SHP77 (cell line): ENCODE results near the gene NDUFB6.
"Not testable (repeated sequence)": the region's sequence is repeated elsewhere in the genome, so short reads cannot be mapped to it uniquely, and the experiment has no call there.

ENCODE experiments used
- DNase-seq, 2 experiments: peaks; one replicate each; lab custom pipeline; 2025; lab: John Stamatoyannopoulos, UW

The NDUFB6 gene

DNA sequence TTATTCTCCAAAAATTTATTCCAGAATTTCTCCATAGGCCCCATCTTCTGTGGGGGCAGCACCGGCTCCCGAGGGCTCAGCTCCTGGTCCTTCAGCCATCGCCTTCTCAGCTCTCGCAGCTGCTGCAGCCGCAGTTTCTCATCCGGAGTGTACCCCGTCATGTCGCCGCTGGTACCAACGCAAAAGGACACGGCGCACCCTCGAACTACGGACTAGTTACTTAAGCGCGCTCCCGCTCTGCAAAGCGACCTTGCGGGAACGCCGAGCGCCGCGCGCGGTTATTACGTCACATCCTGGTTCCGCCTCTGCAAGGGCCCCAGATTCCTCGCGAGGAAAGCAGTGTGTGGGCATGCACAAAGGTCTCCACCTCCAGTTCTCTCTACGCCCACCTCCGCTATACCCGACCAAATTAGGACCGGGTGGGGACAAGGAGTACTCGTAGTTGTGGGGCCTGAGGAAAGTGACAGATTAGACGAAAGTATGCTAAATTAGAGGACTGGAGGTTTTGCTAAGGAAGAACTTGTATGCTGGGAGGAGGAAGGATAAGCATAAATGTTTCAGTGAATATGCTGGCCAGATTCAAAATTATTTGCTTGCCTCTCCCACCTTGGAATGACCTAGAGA is at the start of gene NDUFB6:
TSS of gene NDUFB6 (minus strand) at position 260 of the 624 bp plus-strand sequence. CDS start at position 161, 99 bp downstream.
- peak; percentile 75 to 85 for DNase-seq

DNA sequence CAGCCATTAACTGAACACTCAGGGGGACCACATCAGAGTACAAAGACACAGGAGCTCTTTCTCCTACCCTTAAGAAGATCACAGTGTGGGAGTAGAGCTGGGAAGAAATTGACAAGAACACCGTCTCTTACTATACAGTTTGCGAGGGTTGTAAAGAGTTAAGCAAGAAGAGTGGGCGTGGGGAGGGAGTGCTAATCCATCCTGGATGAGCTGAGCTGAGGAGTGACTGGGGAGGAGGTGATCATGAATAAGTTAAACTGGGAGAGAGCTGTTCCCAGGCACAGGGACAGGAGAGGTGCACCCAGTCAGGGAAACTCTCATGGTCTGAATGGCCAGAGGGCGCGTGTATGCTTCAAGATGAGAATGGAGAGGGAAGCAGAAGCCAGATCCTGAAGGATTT is 45.3 kb upstream of the NDUFB6 start:
- DNase-seq, result no peak

- no peak for DNase-seq
These were observed 33.9 kb upstream of the NDUFB6 start for GRCh38 chr9:32606811-32607210.

DNA sequence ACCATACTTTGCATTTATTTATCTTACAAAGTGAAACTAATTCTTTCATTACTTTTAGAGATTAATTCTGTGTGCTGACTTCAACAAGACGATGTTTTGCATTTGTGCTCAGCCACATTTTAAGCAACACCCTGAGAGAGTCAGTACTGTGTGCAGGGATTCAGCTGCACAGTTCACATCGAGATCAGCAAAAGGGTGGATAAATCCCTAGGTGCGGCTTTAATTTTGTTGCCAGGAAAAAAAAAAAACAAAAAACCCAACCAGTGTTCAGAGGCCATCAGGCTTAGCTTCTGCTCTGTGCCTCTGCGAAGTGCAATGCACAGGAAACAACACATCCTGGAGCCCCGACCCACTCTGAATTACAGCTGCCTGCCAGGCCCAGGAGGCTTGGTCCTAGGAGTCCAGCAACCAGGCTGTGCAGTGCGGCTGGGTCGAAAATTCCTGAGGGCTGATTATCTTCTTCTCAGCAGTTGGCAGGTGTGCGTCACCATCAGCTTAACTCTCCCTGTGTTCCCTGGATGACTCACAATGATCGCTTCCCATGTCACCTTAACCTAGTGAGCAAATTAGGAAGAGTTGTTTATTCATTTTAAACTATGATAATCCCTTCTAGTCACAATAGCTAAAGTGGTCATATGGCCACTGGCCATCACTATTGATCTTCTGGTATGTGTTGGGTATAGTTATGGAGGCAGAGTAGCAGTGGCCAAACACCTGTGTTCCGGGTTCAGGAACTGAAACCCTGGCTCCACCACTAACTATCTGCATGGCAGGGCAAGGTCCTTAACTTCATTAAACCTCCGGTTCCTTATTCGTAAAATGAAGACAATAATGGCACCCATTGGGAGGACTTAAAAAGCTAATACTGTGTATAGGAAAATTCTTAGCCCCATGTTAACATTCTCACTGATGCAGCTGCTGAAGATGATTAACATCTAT is 31.2 kb upstream of the NDUFB6 start:
- no peak for DNase-seq

GRCh38 chr9:32599021-32599420 is 26.1 kb upstream of the NDUFB6 start:
- DNase-seq, result not testable (repeated sequence)

DNA sequence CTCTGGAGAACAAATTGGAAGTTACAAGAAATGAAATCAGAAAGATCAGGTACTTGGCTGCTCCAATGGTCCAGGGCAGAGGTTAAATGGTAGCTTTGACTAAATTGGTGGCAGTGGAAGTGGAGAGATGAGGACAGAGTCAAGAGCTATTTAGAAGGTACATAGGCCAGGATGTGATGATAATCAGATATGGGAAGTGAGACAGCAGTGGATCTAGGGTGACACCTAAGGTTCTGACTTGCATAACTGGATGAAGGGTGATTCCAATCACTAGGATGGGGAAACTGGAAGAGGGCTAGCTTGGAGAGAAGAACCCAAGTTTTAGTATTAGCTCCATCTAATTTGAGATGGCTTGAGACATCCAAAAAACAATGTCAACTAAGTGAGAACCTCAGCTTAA is 24.0 kb upstream of the NDUFB6 start:
- no peak for DNase-seq

DNA sequence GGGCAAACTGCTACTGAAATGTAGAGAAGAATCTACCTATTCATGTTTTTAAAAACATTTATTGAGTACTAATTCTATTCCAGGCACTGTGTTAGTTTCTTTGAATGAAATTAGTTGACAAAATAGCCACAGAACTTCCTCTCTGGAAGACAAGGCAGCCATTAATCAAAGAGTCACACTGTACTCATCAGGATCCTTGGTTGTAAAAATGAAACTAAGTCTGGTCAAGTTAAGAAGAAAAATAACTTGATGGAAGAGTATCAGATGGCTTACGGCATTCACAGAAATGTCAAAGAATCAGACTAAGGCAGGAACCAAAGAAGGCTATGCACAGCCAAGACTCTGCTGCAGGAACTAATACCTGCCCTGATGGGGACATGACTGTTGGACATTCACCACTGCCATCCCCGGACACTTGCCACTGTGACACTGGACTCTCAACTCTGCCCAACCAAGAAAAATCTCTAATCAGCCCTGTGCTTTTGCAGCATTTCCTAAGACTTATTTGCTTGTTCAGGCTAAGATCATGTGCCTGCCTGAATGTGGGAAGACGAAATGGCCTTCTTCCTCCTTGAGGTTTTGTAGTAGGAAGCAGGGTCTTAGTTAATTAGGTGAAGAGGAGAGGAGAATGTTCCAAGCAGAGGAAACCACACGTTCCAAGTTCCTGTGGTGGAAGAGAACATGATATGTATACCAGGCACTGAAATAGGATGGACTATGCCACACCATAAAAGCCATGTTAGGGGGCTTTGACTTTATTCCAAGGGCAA is 23.3 kb upstream of the NDUFB6 start:
- no peak for DNase-seq

- no peak for DNase-seq
These were observed 17.9 kb upstream of the NDUFB6 start for GRCh38 chr9:32590898-32591297.

GRCh38 chr9:32590476-32590875 is 17.5 kb upstream of the NDUFB6 start:
- no peak for DNase-seq

DNA sequence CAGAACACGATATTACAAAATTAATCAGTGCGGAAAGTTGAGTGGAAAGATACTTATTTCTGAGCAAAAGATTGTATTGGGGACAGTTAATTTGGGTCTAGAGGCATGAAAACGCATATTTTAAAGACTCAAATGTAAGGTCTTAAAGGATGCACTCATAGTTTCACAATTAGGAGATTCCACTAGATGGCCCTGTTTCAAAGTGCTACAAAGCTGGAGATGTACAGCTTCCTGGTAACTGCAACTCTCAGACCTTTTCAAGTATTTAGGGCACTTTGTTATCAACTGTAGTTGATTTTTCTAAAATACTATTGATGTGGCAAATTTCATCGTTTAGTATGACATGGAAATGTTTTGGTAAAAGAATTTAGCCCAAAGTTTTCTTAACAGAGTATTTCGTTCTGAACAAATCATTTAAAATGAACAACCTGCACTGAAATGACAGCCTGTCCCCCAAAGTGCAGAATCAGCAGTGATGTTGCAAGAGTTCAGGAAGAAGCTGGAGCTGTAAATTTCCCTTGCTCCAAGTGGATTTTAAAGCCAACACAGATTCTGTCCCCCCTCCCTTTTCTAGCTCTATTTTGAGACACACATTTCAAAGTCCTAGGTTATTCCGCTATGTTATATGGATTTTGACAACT is 16.2 kb upstream of the NDUFB6 start:
- no peak for DNase-seq

DNA sequence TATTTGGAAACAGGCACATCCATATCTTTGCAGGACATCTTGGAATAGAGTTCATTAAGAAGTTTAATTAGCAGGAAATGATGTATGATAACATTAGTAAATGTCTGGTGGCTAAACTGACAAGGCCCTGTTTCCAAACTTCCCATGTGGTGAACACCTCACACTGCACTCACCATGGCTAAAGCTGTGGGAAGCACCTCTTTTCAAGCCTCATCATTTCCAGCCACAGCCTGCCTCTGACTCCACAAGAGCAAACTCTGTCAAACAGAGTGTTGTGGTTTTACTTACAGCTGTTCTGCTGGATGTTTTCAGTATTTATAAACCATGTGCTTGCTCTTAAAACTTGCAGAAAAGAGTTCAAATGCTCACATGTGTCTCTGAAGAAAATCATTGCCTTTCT is 14.9 kb upstream of the NDUFB6 start:
- no peak for DNase-seq

GRCh38 chr9:32584784-32585183 is 11.8 kb upstream of the NDUFB6 start:
- no peak for DNase-seq

- peak; percentile 6 to 28 for DNase-seq
These were observed 8.7 kb upstream of the NDUFB6 start for GRCh38 chr9:32581512-32582143.

DNA sequence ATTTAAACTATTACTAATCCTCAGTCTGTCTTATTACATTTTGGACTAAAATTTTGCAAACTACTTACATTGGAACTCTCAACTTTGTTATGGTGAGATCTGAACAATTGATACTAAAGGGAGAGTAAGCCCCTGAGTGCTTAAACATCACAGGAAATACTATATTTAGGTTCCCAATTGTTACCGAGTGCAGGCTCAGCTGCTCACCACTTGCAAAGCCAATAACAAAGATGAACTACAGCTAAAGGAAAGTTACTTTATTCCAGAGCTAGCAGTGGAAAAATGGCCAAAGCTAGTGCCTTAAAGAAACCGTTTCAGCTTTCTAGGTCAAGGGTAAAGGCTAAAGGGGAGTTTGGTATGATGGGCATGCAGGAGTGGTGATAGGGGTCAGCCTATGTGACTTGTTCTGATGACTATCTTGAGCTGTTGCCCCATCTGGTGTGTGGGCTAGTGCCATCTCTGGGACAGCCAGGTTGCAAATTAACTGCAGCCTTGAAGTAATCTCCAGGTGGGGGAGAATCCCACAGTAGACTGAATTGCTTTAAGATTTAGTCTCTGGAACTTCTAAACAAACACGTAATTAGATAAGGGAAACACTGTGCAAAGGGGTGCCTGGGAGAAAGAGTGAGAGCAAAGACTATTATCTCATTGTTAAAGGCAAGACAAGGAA is 7.8 kb upstream of the NDUFB6 start:
- DNase-seq, result no peak

DNA sequence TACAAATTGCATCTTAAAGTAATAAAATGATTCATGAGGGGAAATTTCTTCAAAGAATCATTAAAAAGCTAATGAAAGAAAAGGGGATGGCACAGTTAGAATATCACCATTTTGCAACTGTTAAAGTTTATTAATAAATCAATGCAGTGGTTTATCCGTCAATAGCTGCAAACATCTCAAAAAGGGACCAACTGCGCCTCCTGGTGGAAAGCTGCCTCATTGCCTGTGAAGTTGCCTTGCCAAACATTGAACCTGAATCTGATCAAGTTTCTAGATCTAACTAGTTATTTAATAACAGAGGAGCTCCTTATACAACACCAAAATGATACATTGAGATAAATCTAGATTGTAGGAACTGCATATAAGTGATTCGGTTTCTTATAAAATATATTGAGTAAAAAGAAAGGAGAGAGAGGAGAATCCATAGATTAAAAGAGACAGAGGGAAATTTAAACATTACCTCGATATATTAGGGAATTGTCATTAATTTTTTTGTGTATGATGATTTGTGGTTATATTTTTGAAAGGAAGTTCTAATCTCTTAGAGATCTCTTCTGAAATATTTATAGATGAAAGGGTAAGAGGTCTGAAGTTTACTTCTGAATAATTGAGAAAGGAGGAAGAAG is 6.9 kb upstream of the NDUFB6 start:
- peak in 1 of 2 experiments; percentile 18 for DNase-seq

- no peak for DNase-seq
These were observed 6.0 kb upstream of the NDUFB6 start for GRCh38 chr9:32578976-32579375.

DNA sequence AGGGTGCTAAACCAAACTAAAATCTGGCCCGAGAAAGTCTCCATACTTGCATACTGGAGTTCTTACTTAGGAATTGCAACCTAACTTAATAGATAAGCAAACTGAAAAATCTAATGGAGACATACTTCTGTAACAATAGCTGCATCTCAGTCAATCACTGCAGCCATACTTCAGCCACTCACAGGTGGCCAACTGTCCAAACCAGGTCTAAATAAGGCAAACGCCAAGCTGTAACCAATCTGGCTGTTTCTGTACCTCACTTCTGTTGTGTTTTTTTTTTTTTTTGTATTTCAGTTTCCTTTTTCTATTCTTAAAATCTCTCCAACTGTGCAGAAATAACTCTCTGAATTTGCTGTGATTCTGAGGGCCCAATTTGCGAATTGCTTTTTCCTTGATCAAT is 4.4 kb upstream of the NDUFB6 start:
- no peak for DNase-seq

DNA sequence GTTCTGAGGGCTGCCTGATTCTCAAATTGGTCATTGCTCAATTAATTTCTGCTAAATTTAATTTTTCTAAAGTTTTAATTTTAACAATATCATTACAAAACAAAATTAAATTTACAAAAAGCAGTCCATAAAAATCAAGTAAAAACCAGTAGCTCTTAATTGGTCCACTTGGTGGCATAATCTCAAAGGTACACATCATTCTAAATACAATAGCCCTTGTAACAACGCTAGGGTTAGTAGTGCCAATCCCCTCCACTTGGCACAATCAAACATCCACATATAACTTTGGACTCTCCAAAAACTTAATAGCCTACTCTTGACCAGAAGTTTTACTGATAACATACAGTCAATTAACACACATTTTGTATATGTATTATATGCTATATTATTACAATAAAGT is 1.9 kb upstream of the NDUFB6 start:
- no peak for DNase-seq

DNA sequence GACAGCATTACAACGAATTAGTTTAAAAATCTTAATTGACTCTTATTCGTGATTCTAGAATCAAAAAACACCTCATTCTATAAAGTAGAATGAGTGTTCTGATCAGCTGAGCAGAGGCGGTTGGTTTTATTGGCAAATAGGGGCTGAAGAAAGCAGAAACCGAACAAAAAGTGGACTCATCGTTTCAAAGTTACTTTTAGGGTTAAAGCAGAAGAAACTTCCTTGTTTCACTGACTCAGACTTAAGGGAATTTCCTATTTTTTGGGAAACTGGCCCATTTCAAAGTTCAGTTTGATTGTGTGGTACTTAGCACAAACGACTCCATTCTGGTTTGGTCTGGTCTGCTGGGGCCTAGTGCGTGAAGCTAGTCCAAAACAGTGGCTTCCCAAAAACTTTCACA is 862 bp upstream of the NDUFB6 start:
- DNase-seq, result no peak
